ENCODE results near the gene KCNK3.

DNA sequence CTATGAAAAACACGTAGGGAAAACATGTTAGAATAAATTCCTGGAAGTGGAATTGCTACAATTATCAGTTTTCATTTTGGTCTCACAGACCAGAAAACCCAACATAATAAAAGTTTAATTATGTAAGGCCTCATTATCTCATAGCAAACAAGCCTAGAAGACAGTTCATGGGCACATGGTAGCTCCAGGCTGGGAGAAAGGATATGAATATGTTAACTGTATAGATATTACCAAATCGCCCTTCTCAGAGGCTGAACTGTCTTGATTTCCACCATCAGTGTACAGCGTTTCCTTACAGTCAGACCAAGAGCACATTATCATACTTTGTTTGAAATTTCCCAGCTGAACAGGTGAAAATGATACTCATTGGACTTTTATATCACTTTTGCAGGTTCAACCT lies 54.4 kb downstream of the KCNK3 start:
- TF ChIP-seq CTCF (IDR thresholded peaks at IDR 0.05) (no peak), POLR2A (IDR thresholded peaks at IDR 0.05) (no peak)

All from gastroesophageal sphincter (tissue), 3 donors.